ENCODE data around the gene ALDH1A2. TPM values are rescaled to one million over a fixed set of nuclear protein-coding genes. Genes with fewer than 3 reads are reported as not detected.
A peak's percentile ranks its signal among the peaks of the same experiment; 100 is the strongest.

Gene ALDH1A2
- total RNA-seq, 1 donor from 2014 or later = 14.0 TPM

DNA sequence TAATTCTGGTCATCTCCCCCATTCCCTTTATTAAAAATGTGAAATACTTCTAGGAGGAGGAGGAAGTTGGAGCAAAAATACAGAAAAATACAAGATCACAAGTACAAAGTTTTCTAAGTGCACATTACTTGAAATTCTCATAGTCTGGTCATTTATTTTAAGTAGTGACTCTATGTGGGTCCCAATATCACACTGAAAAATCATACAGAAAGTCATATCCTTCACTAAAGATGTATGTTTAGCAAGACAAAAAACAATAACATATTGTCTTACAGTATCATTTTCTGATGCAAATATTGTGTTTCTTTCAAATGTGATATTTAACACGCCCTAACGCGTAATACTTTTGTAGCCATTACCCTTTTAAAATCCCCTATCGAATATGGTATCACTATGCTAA lies 2.5 kb downstream of the ALDH1A2 start:
- H3K36me3 ChIP-seq = no peaks in the 10 kb centered on the region
- peak overlapping the region; percentile 74 for H3K4me3 ChIP-seq
- intact Hi-C loops (cut with micrococcal nuclease) = no loop called here
- H3K9me3 ChIP-seq (replicated peaks) = no peaks in the 10 kb centered on the region
- peaks cover 86% of the 10 kb centered on the region for H3K27me3 ChIP-seq (ENCODE audit: low read depth)
- H3K27ac ChIP-seq (replicated peaks) = peak overlapping the region; percentile 79
- H3K4me1 ChIP-seq = peaks cover 19% of the 10 kb centered on the region
- no peak for TF ChIP-seq CTCF (IDR thresholded peaks at IDR 0.05; ENCODE audit: borderline replicate concordance)
- no peak for DNase-seq

GRCh38 chr15:58062175-58062574 lies 3.3 kb downstream of the ALDH1A2 start:
- Histone ChIP-seq H3K27me3 (ENCODE audit: low read depth) (peaks cover 81% of the 10 kb centered on the region), H3K9me3 (replicated peaks) (no peaks in the 10 kb centered on the region), H3K27ac (replicated peaks) (peak overlapping the region; percentile 60), H3K4me1 (peaks cover 19% of the 10 kb centered on the region), H3K4me3 (peak overlapping the region; percentile 74), H3K36me3 (no peaks in the 10 kb centered on the region)
- DNase-seq = no peak
- no peak for TF ChIP-seq CTCF (IDR thresholded peaks at IDR 0.05; ENCODE audit: borderline replicate concordance)
- intact Hi-C loops (cut with micrococcal nuclease) = no loop called here

- intact Hi-C loops (cut with micrococcal nuclease) = no loop called here
- peaks cover 67% of the 10 kb centered on the region for H3K27me3 ChIP-seq (ENCODE audit: low read depth)
- peaks cover 8% of the 10 kb centered on the region for H3K4me1 ChIP-seq
- H3K27ac ChIP-seq (replicated peaks) = peak overlapping the region; percentile 60
- TF ChIP-seq CTCF (IDR thresholded peaks at IDR 0.05; ENCODE audit: borderline replicate concordance) = no peak
- H3K4me3 ChIP-seq = no peak overlapping the region
- no peaks in the 10 kb centered on the region for H3K36me3 ChIP-seq
- DNase-seq = no peak
- no peaks in the 10 kb centered on the region for H3K9me3 ChIP-seq (replicated peaks)
Observed at GRCh38 chr15:58060575-58060974, 4.9 kb downstream of the ALDH1A2 start.

DNA sequence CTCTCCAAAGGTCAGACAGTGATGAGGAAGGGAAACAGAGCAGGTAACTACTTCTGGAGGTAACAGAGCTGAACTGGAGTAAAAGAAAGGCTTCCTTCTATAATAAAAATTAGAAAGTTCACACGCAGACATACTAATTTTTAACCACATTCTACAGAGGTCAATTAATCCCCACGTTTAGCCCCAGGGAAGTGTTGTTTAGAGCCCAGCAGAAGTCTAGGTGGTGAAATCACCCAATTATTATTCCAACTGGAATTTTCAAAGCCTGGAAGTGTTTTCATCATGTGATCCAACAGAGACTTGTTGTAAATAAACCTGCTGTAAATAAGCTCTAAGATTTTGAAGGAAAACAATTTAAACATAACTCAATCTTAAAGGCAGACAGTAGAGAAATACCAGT lies 6.8 kb downstream of the ALDH1A2 start:
- Histone ChIP-seq H3K4me3 (no peak overlapping the region), H3K27me3 (ENCODE audit: low read depth) (peaks cover 50% of the 10 kb centered on the region), H3K27ac (replicated peaks) (no peak overlapping the region), H3K4me1 (no peaks in the 10 kb centered on the region), H3K9me3 (replicated peaks) (no peaks in the 10 kb centered on the region), H3K36me3 (no peaks in the 10 kb centered on the region)
- intact Hi-C loops (cut with micrococcal nuclease) = no loop called here
- DNase-seq = no peak
- TF ChIP-seq CTCF (IDR thresholded peaks at IDR 0.05; ENCODE audit: borderline replicate concordance) = no peak

DNA sequence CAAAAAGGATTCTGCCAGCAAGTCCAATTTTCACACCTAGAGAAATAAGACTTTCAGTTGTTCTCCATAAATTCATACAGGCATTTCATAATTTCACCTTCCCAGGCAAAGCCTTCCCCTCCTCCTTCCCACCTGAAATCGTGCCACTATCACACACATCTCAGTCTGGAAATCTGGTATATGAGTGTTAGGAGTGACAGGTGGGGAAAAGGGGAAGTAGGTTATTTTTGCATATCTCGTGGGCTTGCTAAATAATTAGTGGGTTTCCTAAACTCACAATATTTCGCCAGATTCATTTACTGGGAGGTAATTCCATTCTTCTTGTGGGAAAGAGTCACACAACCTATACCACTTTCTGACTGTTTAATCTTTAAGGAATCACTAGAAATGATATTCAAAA lies 7.4 kb downstream of the ALDH1A2 start:
- H3K4me1 ChIP-seq = no peaks in the 10 kb centered on the region
- no peaks in the 10 kb centered on the region for H3K9me3 ChIP-seq (replicated peaks)
- TF ChIP-seq CTCF (IDR thresholded peaks at IDR 0.05; ENCODE audit: borderline replicate concordance) = no peak
- H3K4me3 ChIP-seq = no peak overlapping the region
- H3K27ac ChIP-seq (replicated peaks) = no peak overlapping the region
- DNase-seq = no peak
- intact Hi-C loops (cut with micrococcal nuclease) = no loop called here
- H3K27me3 ChIP-seq (ENCODE audit: low read depth) = peaks cover 49% of the 10 kb centered on the region
- no peaks in the 10 kb centered on the region for H3K36me3 ChIP-seq

DNA sequence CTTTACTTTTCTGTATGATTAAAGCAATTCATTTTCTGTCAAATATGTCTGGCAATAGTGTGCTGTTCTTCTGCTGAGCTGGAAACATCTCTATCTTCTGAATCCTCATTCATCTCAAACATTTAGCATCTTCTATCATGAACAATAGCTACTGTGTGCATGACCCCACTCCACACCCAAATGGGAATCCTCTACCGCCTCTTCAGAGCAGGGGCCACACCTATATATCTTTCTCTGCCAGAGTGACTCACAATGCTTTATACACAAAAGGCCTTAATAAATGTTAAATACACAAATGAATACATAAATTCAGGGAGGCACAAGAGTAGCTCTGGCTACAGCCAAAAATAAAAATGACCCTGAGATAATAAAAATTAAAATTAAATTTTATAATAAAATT lies 8.0 kb downstream of the ALDH1A2 start:
- peaks cover 44% of the 10 kb centered on the region for H3K27me3 ChIP-seq (ENCODE audit: low read depth)
- no peak overlapping the region for H3K27ac ChIP-seq (replicated peaks)
- H3K9me3 ChIP-seq (replicated peaks) = no peaks in the 10 kb centered on the region
- no peaks in the 10 kb centered on the region for H3K36me3 ChIP-seq
- no peak for DNase-seq
- no peak for TF ChIP-seq CTCF (IDR thresholded peaks at IDR 0.05; ENCODE audit: borderline replicate concordance)
- intact Hi-C loops (cut with micrococcal nuclease) = no loop called here
- no peak overlapping the region for H3K4me3 ChIP-seq
- H3K4me1 ChIP-seq = no peaks in the 10 kb centered on the region

All from left ventricle myocardium inferior (tissue), 1 donor.